Measurements from ENCODE around the gene GRIA1. TPM values are rescaled to one million over a fixed set of nuclear protein-coding genes. Genes with fewer than 3 reads are reported as not detected.

Gene GRIA1
- total and polyA plus RNA-seq, 2 of the 4 experiments (the other 2 are of a cell fraction): 0.48 to 1.3 TPM

DNA sequence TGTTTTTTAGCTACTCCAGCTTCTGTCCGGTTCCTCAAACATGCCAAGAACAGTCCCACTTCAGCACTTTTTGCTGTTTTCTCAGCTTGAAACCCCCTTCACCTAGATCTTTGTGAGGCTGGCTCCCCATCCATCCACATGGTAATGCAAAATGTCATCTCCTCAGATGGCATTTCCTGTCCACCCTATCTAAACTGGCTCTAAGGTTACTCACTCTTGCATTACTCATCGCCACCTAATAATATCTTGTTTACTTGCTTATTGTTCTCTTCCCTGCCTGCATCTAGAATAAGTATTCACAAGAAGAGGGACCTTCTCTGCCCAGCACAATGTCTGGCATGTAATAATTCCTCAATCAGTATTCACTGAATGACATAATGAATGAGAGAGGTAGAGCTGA lies 328.2 kb downstream of the GRIA1 start:
- dilution Hi-C loops (cut with HindIII; ENCODE audit: low sequenced_read_pairs, unreplicated experiment): no loop called here

More for the DNA sequence above, 328.2 kb downstream of the GRIA1 start:
- no peak overlapping the region for H3K4me3 ChIP-seq (ENCODE audit: insufficient read depth, low read depth, low read length)
- H2BK20ac ChIP-seq (ENCODE audit: low read depth, low read length): no peak overlapping the region
- H2AFZ ChIP-seq (replicated peaks; ENCODE audit: low read length, poor library complexity): no peak overlapping the region
- H2BK120ac ChIP-seq (ENCODE audit: low read depth, low read length): no peak overlapping the region
- no peak overlapping the region for H3K56ac ChIP-seq (ENCODE audit: extremely low read depth, insufficient read depth, low read length)
- H3K9me1 ChIP-seq (ENCODE audit: insufficient read depth, low read length): no peaks in the 10 kb centered on the region
- POLR2A ChIA-PET (ENCODE audit: unreplicated experiment): no interaction called here
- no peak overlapping the region for H4K91ac ChIP-seq (ENCODE audit: insufficient read depth, low read depth, low read length)
- H3K14ac ChIP-seq (replicated peaks; ENCODE audit: low read depth, low read length): no peak overlapping the region
- H2AK9ac ChIP-seq (replicated peaks; ENCODE audit: low read depth, low read length, poor library complexity): no peak overlapping the region
- H3K36me3 ChIP-seq (ENCODE audit: control insufficient read depth, insufficient read depth, low read length): no peaks in the 10 kb centered on the region
- no peaks in the 10 kb centered on the region for H4K20me1 ChIP-seq (ENCODE audit: insufficient read depth, low read length)
- no peak overlapping the region for H3K23ac ChIP-seq (ENCODE audit: low read depth, low read length)
- whole genome bisulfite sequencing, 2 experiments (ENCODE audit: extremely low coverage in 2 of 2, insufficient read length in 1 of 2): 56% methylated on average over 2 of the region's 2 CpGs; no CpG with 5 or more reads in 1 of the 2 experiments
- in situ Hi-C loops (cut with MboI; ENCODE audit: low sequenced_read_pairs) (no loop called here), intact Hi-C loops (cut with micrococcal nuclease) (no loop called here)
- TF ChIP-seq, protein P1, sequence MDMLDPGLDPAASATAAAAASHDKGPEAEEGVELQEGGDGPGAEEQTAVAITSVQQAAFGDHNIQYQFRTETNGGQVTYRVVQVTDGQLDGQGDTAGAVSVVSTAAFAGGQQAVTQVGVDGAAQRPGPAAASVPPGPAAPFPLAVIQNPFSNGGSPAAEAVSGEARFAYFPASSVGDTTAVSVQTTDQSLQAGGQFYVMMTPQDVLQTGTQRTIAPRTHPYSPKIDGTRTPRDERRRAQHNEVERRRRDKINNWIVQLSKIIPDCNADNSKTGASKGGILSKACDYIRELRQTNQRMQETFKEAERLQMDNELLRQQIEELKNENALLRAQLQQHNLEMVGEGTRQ (IDR thresholded peaks at IDR 0.05; ENCODE audit: low read depth, low read length): no peak
- TF ChIP-seq NFE2L2 (IDR thresholded peaks at IDR 0.05; ENCODE audit: low read depth, low read length) (no peak), POLR2A (IDR thresholded peaks at IDR 0.05; ENCODE audit: low read depth, low read length) (no peak), MAZ (IDR thresholded peaks at IDR 0.05; ENCODE audit: borderline replicate concordance, low read depth, low read length) (no peak), SMC3 (IDR thresholded peaks at IDR 0.05; ENCODE audit: low read depth, low read length) (no peak), RCOR1 (IDR thresholded peaks at IDR 0.05; ENCODE audit: insufficient replicate concordance, low read length) (no peak), FOS (IDR thresholded peaks at IDR 0.05; ENCODE audit: low read depth, low read length) (no peak), RAD21 (IDR thresholded peaks at IDR 0.05; ENCODE audit: low read length) (no peak), RFX5 (IDR thresholded peaks at IDR 0.05; ENCODE audit: low read depth, low read length) (no peak), CHD1 (IDR thresholded peaks at IDR 0.05; ENCODE audit: low read depth, low read length) (no peak)
- TF ChIP-seq, protein P2, sequence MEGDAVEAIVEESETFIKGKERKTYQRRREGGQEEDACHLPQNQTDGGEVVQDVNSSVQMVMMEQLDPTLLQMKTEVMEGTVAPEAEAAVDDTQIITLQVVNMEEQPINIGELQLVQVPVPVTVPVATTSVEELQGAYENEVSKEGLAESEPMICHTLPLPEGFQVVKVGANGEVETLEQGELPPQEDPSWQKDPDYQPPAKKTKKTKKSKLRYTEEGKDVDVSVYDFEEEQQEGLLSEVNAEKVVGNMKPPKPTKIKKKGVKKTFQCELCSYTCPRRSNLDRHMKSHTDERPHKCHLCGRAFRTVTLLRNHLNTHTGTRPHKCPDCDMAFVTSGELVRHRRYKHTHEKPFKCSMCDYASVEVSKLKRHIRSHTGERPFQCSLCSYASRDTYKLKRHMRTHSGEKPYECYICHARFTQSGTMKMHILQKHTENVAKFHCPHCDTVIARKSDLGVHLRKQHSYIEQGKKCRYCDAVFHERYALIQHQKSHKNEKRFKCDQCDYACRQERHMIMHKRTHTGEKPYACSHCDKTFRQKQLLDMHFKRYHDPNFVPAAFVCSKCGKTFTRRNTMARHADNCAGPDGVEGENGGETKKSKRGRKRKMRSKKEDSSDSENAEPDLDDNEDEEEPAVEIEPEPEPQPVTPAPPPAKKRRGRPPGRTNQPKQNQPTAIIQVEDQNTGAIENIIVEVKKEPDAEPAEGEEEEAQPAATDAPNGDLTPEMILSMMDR (conservative IDR thresholded peaks at IDR 0.05; ENCODE audit: low read depth, low read length): no peak
- CTCF ChIA-PET: no interaction called here
- no peak overlapping the region for H2AK5ac ChIP-seq (ENCODE audit: low read depth, low read length)
- H3K27ac ChIP-seq (ENCODE audit: insufficient read depth, low read length): no peak overlapping the region
- no peak overlapping the region for H4K8ac ChIP-seq (ENCODE audit: low read depth in 2 of 2, low read length in 2 of 2)
- no peak for DNase-seq
- H3K18ac ChIP-seq (ENCODE audit: low read depth, low read length): no peak overlapping the region
- H3K4me2 ChIP-seq (ENCODE audit: low read depth, low read length): no peak overlapping the region
- no peak overlapping the region for H4K5ac ChIP-seq (ENCODE audit: low read depth, low read length)
- H3K79me1 ChIP-seq (ENCODE audit: low read depth in 1 of 2, low read length in 2 of 2): no peaks in the 10 kb centered on the region
- no TSS peak for BruUV-seq (replicated peaks)
- no peak overlapping the region for H2BK5ac ChIP-seq (ENCODE audit: low read depth, low read length, poor library complexity, severe bottlenecking)
- H3K27me3 ChIP-seq (ENCODE audit: control insufficient read depth, insufficient read depth, low read length): no peaks in the 10 kb centered on the region
- H3K9ac ChIP-seq (ENCODE audit: low read depth, low read length): no peak overlapping the region
- H2BK15ac ChIP-seq (ENCODE audit: low read depth, low read length): no peak overlapping the region
- 0 out of 2 replicates have a peak, but pooled peaks cover 2% of the 10 kb centered on the region for H3K9me3 ChIP-seq (ENCODE audit: control insufficient read depth, insufficient read depth, low read length)
- no peak for ATAC-seq (ENCODE audit: low read depth)
- no peaks in the 10 kb centered on the region for H3K4me1 ChIP-seq (ENCODE audit: control insufficient read depth, insufficient read depth, low read length)
- H3K4ac ChIP-seq (ENCODE audit: low read depth, low read length): no peak overlapping the region
